Activated gamma-delta T cell (primary cell): ENCODE results near the gene NTN5.
"Not testable (repeated sequence)": the region's sequence is repeated elsewhere in the genome, so short reads cannot be mapped to it uniquely, and the experiment has no call there.

Experiments
- DNase-seq: peaks from one replicate; lab custom pipeline; 2025; lab: John Stamatoyannopoulos, UW

NTN5 gene

DNA sequence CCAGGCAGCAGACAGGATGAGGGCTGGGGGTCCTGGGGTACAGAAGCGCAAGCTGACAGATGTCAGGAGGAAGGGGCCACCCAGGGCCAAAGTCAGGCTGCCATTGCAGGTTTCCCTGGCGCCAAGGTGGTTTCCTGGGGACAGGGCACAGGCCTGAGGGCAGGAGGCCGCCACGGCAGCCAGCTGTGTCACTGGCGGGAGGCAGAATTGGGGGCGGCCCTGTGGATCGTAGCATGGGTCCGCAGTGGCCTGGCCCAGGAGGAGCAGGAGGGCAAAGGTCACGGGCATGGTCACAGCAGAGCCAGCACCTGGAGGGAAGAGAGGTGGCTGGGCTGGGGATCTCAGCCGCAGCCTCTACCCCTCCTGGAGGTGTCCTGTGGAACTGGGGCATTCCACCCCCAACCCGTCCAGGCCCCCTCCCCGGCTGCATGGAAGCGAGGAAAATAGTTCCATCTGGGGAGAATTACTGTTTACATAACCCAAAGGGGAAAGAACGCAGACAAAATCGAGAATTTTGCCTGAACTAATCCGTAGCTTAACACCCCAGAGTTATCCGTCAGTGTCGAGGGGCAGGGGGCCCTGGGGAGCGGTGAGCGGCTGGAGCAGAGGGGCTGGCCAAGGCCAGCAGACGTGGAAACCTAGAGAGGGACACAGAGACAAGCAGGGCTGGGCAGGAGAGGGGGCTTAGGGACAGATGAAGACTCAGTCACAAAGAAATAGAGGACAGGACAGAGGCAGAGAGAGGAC, 1.9 kb downstream of the NTN5 start:
- DNase-seq = no peak

DNA sequence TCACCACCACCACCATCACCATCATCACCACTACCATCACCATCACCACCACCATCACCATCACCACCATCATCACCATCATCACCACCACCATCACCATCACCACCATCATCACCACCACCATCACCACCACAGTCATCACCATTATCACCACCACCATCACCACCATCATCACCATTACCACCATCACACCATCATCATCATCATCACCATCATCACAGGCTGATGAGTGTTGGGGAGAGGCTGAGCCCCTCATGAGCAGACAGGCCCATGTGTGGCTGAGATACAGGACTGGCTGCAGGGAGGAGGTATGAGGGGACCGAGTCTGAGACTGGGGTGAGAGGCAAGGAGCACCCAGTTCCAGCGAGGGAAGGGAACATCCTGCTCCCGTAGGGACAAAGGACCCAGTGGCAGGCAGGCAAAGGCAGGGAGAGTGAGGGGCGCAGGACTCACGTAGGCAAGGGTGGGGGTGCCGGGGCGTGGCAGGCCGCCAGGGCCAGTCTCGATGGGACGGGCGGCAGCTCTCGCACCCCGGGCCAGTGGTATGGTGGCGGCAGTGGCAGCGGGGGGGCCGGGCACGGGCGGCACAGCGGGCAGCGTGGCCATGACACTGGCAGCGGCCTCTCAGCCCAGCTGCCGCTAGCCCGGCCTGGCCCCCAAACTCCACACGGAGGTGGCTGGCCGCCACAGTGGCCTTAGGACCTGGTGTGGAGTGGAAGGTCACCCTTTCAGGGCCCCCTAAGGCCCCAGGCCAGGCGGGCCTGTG, 2.7 kb downstream of the NTN5 start:
- DNase-seq = no peak

DNA sequence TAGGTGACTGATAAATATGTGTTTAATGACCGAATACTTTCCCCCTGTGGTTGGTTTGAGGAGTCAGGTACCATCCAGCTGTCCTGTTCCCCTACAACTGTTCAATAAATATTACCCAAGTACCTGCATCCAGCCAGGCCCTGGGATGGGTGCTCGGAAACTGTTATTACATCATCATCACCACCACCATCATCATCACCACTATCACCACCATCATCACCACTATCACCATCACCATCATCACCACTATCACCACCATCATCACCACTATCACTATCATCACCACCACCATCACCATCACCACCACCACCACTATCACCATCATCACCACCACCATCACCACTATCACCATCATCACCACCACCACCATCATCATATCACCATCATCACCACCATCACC, 4.1 kb downstream of the NTN5 start:
- no peak for DNase-seq

DNA sequence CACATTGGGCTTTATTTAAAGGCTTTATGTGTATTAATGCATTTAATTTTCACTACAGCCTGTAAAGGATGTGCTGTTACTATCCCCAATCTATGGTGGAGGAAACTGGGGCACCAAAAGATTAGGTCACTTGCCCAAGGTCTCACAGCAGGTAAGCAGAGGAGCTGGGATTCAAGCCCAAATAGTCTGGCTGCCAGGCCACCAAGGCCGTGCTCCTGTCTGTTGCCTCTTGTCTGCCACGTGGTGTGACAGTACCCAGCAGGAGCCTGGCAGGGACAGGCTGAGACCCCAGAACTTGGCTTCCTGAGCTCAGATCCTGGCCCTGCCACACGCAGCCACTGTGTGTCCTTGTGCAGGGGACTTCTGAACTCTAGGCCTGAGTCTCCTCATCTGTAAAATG, 4.5 kb downstream of the NTN5 start:
- no peak for DNase-seq

DNA sequence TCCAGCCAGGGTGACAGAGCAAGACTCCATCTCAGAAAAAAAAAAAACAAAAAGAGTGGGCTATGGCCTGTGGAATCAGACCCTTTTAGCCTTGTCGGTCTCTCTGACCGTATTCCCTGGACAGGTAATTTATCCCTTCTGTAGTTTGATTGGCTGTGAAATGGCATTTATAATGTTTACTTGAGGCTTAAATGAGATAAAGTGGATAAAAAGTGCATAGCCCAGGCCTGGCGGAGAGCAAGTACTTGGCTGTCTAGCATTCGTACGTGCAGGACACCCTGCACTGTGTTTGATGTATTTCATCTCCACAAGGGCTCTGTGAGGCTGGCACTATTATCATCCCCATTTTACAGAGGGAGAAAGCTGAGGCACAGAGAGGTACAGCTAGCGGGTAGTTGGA, 7.0 kb downstream of the NTN5 start:
- DNase-seq = no peak

DNA sequence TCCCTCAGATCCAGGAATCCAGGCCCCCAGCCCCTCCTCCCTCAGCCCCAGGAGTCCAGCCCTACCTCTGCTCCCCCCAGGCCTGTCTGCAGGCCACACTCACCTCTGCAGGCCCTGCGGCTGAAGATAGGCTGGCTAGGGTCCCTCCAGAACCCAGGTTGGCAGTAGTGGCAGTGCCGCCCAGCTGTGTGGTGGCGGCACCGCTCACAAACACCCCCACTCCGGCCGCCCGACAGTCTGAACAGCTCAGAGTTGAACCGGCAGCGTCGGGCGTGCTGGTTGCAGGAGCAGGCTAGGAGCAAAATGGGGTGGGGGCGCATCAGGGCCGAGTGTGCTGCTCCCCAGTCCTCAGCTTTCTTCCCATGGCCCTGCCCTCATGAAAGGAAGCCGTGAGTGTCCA, 8.3 kb downstream of the NTN5 start:
- DNase-seq = no peak

DNA sequence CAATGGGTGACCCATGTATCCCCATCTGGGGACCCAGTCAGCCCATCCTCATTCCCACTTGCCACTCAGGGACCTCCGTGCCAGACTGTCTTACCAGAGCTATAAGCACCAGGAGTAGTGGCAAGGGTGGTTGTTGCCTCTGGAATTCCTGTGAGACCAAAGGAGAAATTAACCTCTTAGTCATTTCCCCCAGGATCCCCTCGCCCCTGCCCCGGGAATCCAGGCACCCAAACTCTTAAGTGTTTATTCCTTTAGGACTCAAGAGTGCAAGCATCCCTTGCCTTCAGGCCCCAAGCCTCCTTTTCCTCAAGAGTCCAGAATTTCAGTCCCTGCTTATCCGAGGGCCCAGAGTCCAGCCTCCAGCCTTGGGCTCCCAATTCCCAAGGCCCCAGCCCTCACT, 9.2 kb downstream of the NTN5 start:
- DNase-seq = no peak

DNA sequence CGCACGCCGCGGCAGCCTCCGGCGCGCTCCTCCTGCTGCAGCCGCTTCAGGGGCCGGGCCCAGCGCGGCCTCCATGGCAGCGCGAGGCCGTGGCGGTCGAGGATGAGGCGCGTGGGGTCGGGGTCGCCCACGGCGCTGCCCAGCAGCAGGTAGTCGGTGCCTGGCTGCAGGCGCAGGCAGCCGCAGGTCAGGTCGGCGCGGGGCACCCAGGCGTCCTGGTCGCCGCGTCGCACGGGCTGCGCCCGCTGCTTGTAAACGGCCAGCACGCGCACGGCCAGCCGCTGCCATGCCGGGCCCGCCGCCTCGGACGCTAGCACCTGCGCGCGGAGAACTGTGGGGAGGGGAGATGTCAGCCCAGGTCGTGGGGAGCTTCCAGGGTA, 11.1 kb downstream of the NTN5 start:
- DNase-seq = no peak

DNA sequence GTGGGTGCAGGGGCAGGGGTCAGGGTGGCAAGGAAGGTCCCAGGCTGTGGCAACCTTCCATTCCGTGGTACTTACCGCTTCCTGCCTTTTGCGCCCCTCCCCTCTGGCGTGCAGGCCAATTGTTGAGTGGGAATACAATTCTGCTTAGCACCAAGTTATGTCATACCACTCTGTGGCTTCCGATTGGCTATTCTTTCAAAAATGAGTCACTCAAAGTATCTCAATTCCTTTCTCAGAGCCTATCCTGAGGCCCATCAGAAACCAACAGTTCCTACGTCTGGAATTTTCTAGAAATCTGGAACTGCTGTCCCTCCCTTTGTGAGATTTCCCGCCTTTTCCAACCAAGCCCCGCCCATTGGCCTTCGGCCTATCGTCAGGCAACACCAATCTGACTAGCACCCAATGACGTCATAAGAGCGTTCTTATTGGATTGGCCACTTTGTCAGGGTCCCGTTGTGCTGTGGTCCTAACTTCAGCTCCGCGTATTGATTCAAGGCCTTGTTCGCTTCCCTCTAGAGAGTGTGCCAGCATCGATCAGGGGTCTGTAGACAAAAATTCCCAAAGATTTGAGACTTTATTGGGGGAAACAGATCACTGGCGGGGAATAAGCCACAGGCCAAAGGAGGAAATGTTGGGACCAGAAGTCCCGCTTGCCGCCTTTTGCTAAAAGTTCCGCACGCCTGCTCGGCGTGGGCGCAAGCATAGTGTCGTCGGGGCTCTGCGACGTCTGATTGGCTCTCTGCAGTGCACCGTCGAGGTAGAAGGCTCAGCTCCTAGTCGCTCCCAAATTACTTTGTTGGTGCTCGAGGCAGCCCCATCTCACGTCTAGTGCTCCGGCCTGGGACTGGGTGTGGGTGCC, 11.7 kb downstream of the NTN5 start:
- no peak for DNase-seq

DNA sequence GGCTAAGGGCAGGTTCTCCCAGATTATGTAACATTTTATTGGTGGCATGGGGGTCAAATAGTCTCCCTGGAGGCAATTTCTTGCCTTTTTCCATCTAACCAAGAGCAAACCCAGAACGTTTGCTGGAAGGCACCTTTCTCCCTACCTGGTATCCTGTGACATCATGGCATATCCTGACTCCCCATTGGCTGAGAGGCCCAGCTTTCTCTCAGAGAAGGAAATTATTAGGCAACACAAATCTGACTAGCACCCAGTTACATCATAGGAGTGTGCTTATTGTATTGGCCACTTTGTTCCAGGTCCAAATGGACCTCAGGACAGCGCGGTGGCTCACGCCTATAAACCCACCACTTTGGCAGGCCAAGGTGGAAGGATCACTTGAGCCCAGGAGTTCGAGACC, 13.0 kb downstream of the NTN5 start:
- DNase-seq = no peak

DNA sequence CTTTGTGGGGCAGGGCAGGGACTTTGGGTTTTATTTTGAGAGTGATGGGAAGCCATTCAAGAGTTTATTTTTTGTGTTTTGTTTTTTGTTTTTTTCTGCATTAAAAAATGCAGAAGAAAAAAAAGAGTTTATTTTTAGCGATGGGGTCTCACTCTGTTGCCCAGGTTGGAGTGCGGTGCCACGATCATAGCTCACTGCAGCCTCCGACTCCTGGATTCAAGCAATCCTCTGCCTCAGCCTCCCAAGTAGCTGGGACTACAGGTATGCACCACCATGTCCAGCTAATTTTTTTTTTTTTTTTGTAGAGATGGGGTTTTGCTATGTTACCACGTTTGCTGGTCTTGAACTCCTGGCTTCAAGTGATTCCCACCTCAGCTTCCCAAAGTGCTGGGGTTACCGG, 14.3 kb downstream of the NTN5 start:
- no peak for DNase-seq

DNA sequence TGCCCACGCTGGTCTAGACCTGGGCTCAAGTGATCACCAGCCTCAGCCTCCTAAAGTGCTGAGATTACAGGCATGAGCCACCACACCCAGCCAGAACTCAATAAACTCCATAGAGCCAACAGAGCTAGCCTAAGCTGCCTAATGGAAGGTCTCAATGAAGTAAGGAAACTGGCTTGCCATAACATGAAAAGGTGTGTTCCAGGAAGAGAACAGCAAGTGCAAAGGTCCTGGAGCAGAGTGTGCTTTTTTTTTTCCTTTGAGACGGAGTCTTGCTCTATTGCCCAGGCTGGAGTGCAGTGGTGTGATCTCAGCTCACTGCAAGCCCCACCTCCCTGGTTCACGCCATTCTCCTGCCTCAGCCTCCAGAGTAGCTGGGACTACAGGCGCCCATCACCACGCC, 15.0 kb downstream of the NTN5 start:
- DNase-seq = not testable (repeated sequence)

DNA sequence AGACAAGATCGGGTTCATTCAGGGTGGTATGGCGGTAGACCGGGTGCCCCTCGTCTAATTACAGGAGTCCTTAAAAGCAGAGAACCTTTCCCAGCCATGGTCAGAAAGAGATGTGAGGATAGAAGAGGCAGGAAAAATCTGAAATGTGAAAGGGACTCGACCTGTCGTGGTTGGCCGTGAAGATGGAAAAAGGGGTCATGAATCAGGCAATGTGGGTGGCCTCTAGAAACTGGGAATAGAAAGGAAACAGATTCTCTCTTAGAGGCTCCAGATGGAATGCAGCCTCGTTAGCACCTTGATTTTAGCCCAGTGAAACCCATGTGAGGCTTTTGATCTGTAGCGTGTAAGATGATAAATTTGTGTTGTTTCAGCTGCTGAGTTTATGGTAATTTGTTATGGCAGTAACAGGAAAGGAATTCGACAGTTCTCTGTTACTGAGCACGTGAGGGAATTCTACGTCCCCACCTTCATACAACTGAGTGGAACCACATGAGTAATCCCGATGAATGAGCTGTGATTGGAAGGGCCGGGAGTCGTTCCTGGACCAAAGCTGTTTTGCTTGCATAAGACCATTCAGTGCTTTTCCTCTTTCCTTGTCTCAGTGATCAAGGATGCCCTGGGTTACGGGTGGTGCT, 15.9 kb downstream of the NTN5 start:
- no peak for DNase-seq

DNA sequence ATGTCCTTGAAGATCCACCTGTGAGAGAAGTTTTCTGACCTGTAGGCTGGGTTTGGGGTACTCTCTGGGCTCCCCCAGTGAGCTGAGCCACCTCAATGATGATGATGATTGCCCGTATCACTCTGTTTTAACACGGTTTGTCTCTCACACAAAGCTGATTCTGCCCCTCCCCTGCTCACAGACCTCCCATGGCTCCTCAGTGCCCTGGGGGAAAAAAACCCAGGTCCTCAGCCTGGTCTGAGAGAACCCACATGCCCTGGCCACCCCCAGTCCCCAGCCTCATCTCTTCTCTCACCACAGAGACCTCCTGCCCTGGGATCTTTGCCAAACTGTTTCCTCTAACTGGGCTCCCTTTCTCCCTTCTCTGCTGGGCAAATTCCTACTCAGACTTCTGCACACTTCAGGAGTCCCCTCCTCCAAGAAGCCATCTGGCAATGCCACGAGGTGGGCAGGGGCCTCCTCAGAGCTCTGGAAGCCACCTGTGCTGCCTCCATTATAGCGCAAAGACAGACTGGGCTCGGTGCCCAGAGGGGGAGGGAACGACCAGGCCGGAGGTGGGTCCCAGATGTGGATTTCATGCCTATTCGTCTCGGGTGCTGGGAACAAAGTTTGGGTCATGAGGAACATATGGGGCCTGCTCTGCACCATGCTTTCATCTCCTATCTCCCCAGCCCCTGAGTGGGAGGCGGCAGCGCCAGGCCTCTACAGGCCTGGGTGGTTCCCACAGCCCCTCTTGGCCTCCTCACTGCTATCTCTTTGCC, 18.3 kb downstream of the NTN5 start:
- no peak for DNase-seq

DNA sequence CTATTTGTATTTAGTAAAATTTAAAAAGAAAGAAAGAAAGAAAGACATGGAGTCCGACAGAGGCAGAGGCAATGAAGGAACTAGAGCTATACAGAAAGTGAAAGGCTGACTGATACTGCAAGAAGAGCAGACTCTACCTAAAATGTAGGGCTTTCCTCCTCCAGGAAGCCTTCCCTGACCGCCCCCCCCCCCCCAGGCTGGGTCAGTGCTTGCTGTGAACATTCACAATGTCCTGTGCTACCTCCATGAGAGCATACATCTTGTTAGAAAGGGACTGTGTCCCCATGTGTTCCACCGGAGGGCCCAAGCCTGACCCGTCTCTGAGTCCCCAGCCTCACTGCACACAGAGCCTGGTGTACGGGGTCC, 21.2 kb downstream of the NTN5 start:
- DNase-seq = no peak

DNA sequence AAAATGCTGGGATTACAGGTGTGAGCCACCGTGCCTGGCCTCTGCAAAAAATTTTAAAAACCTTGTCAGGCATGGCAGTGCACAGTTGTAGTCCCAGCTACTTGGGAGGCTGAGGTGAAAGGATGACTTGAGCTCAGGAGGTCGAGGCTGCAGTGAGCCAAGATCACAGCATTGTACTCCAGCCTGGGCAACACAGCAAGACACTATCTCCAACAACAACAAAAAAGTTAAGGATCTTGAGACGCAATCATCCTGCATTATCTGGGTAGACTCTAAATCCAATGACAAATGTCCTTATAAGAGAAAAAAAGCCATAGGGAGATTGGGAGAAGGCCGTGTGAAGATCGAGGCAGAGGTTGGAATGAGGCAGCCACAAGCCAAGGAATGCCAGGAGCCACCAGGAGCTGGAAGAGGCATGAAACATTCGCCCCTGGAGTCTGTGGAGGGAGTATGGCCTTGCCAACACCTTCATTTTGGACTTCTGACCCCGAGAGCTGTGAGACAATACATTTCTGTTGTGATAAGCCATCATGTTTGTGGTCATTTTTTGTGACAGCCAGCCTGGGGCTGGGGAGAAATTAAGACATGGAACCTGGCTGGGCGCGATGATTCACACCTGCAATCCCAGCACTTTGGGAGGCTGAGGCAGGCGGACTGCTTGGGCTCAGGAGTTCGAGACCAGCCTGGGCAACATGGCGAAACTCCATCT, 21.7 kb downstream of the NTN5 start:
- no peak for DNase-seq

DNA sequence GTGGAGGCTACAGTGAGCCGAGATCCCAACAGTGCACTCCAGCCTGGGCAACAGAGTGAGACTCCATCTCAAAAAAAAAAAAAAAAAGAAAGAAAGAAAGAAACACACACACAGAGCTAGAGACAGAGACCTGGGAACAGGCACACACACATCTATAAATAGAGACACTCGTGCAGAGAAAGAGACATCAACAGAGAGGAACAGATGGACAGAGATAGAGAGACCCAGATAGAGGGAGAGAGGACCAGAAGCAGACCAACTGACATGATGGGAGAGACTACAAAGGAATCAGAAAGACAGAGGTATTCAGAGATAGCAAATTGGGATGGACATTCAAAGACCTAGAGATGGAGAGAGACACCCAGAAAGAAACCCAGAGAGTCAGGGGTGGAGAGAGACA, 24.7 kb downstream of the NTN5 start:
- no peak for DNase-seq

DNA sequence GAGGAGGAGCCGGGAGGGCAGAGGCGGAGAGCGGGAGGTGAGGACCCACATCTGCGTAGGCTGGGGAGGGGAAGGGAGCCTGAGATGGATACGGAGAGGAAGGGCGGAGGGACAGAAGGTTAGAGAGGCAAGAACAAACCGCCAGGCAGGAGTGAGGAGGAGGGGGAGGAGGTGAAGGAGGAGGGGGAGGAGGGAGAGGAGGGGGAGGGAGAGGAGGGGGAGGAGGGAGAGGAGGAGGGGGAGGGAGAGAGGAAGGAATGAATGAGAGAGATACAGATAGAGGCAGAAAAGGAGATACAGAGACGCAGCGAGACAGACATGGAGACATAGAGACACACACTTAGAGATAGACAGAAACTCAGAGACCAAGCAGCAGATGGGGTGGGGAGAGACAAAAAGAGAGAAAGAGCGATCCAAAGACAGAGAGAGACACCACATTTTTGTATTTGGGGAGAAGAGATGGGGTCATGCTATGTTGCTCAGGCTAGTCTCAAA, 26.0 kb downstream of the NTN5 start:
- no peak for DNase-seq

DNA sequence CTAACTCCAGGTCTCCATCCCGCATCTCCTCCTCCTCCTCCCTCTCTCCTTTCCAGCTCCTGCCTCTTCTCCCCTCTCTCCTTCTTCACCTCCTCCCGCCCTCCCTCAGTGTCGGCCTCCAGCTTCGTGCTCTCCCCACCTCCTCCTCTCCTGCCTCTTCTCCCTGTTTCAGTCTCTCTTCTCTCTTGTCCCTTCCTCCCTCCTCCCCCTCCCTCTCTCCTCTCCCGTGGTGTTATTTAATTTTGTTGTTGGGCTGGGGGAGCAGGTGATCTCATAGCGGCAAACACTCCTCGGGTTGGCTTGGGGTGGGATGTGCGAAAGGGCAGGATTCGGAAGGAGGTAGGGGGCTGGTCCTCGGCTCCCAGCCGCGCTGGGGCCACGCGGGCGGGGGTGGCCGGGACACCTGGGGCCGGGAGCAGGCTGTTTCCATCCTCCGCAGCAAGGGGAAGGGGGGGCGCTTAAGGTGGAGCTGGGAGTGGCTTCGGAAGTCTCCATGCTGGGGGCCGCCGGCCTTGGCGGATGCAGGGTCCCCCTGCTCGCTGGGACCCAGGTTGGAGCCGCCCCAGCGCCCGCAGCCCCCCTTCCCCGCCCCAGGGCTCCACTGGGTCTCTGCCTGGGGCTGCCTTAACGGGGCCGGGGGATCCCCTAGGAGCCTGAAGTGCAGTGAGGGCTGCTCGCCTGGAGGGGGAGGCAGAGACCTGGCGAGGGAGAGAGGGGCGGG, 26.7 kb downstream of the NTN5 start, which contains the start of gene CA11:
CA11 (minus strand) TSS at position 187 of the 721 bp plus-strand sequence. CDS start 555 bp downstream, outside the sequence.
- DNase-seq = peak; percentile 72

DNA sequence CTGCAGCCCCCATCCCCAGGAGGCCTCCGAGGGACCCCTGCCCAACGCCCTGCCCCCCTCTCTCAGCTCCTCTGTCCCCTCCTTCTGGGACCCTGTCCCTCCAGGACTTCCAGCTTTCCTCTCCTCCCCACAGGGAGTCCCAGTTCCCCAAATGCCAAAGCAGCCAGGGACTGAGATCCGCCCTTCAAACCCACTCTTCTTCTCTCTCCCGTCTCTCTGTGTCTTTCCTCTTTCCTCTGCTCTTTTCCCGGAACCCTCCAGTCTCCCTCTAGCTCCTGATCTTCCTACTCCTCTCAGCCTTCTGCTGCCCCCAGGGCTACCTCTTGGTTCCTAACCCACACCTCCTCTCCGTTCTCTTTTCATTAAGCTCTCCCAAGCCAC, 27.2 kb downstream of the NTN5 start:
- DNase-seq = no peak
